GM12801 (cell line): ENCODE measurements around the gene SAP30BP.

ENCODE experiments used
- TF ChIP-seq, protein P1 (sequence below): IDR thresholded peaks from one replicate; pipeline ENCODE4 v1.5.1; 2011; ENCODE audit warnings: control low read depth; ENCODE audit not compliant: insufficient read length; ENCODE audit errors: extremely low read depth

SAP30BP gene

DNA sequence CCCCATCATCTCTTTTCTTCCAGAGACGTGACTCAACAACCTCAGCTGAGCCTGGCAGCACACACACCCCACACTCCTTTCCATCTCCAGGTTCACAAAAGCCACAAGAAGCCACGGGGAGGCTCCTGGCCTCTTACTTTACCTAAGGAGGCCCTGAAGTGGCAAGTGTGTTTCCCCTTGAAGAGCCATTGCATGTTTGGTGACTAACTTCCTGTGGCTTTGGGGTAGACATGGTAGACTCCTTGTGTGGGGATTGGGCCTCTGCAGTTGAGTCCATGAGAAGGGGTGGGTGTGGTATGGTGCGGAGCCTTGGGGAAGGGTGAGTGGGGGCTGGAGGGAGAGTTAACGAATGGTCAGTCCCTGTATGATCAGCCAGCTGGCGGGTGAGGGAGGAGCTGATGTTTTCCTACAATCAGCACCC, 24.2 kb downstream of the SAP30BP start:
- TF ChIP-seq, protein P1, sequence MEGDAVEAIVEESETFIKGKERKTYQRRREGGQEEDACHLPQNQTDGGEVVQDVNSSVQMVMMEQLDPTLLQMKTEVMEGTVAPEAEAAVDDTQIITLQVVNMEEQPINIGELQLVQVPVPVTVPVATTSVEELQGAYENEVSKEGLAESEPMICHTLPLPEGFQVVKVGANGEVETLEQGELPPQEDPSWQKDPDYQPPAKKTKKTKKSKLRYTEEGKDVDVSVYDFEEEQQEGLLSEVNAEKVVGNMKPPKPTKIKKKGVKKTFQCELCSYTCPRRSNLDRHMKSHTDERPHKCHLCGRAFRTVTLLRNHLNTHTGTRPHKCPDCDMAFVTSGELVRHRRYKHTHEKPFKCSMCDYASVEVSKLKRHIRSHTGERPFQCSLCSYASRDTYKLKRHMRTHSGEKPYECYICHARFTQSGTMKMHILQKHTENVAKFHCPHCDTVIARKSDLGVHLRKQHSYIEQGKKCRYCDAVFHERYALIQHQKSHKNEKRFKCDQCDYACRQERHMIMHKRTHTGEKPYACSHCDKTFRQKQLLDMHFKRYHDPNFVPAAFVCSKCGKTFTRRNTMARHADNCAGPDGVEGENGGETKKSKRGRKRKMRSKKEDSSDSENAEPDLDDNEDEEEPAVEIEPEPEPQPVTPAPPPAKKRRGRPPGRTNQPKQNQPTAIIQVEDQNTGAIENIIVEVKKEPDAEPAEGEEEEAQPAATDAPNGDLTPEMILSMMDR, result no peak

DNA sequence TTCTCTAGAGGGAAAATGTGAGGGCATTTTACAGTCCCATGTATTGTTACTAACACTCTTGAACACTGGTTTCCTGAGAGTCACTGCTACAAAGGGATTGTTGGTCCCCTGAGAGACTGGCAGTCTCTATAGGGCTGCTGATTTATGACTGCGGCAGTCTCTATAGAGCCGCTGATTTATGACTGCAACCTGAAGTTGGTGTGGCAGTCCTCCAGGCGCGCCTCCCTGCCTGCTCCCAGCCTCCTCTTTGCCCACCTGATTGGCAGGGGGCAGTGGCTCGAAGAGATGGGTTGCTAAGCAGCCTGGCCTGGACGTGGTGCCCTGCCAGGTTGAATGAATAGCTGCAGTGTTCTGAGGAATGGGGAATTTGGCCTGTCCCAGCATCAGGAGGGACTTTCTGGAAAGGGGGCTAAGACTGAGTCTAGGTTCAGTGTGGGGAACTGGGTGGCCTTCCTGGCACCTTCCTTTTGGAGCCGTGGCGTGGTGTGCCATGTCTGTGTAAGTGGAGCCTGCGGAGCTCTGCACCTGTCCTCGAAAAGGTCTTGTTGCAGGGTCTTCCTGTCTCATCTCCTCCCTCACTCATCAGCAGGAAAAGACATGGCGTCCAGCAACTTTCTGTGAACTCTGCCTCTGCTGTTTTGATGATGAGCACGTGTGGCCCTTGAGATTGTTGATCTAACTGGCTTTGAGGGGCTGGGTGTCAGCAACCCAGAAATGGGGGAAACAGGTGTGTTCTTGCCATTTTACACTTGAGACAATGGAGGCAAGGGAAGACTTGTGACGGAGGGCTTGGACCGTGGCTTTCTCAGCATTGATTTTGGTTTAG, 24.9 kb downstream of the SAP30BP start:
- TF ChIP-seq, protein P1, result no peak

DNA sequence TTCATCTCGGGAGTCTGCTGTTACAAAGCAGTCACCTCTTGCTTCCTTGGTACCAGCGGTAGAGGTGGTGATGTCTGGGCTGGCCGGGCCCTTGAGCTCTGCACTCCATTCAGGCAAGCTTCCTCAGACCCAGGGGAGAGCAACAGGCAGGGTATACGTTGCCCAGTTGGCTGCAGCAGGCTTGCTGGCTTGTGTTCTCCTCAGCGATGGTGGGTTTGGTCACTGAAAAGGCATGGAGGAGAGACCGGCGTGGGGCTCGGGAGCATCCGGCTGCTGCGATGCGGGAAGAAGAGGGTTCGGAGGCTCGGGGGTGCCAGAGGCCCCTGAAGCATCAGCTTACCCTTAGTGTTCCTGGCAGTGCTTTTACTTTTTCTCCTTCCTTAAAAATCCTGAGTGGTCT, 25.8 kb downstream of the SAP30BP start:
- TF ChIP-seq, protein P1, result no peak

DNA sequence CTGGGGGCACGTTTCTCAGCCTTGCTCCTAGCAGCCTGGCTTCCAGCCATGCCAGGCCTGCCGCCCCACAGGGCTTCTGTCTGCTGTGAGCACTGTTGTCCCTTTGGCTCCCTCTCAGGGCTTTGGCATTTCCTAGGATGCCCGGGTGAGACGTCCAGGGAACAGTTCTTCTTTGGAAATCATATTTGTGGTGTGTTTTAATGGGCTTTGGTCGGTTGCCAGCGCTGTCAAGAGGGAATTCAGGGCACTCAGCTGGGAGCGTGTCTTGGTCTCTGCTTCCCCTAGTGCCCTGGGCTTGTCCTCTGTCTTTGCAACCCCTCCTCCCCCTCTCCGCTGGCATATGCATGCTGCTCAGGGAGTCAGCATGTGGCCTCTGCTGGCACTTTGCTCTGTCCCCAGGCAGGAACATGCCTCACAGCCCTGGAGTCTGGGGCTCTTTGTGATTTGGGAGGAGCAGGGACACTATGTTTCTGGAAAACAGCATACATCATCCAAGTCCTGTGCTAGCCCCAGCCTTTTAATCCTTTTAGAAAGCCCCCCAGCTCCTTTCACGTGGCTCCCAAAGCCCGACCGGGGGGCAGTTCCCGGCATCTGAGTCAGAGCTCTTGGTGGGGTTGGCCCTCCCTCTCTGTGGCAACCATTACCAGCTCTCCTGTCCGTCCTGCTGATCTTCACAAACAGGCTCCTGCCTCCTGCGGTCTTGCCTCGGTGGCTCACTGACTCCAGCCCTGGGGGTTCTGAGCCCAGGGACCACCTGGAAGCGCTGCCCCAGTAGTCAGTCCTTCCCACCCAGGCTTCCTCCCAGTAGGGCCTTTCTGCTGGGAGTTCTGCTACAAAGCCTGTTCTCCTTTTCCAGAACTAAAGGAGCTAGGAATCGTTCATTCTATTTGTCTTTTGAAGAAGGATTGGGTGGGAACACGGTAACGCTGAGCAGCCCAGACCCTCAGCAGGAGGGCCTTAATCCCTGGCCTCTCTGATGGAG, 26.7 kb downstream of the SAP30BP start:
- TF ChIP-seq, protein P1, result no peak

DNA sequence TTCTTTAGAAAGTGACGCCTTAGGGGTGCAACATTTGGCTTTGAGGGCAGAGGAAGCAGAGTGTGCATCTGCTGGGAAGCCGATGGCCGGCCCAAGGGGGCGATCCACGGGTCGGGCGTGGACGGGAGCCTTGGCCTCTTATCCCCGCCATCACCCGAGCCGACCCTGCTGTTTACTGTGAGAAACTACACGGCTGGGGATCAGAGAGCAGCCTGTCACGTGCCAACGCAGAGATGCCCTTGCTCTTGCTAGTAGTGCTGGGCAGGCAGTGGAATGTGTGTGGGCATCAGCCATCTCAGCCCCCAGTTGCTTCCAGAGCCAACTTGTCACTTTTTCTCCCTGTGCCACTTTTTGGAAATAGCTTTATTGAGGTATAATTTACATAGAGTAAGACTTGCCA, 27.4 kb downstream of the SAP30BP start:
- TF ChIP-seq, protein P1, result no peak

DNA sequence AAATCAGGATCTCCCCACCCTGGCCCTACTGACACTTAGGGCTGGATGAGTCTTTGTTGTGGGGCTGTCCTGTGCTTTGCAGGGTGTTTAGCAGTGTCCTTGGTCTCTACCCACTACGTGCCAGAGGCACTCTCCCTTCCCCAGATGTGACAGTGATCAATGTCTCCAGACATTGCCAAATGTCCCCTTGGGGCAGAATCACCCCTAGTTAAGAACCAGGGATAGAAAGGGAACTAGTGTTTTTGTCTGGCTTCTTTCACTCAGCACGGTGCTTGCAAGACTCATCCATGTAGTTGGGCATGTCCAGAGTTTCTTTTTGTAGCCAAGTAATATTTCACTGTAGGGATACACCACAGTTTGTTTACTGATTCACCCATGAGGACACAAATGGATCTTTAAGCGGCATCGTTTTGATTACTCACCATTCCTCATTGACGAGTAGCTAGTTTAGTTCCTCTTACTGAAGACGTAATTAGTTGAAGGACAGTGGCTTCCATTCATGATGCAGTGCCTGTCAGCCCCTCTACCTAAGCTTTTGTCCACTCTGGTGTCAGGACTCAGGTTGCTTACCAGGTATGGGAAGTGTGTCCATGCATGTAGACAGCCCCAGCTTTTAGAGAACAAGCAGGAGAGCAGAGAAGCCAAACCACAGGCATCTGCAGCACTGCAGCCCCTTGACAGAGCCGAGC, 28.1 kb downstream of the SAP30BP start:
- TF ChIP-seq, protein P1, result no peak

DNA sequence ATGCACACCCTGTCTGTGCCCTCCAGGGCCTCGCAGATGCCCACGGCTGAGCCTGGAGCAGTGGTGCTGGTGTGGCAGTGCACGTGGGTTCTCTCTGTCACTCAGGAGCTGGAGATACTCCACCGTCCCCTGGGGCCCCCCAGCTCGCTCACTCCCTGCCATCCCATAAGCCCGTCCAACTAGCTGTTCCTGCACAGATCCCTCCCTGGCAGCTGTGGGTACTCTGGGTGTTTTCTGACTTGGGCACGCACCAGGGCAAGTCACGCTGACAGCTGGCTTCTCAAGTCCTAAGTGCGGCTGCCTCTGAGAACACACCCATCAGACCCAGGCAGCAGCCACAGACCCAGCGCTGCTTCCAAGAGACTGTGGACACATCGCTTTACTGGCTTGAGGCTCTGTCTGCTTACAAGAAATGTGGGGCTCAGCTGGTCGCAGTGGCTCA, 28.7 kb downstream of the SAP30BP start:
- TF ChIP-seq, protein P1, result no peak
